HL-60 (cell line): ENCODE measurements around the gene YIF1B.

Experiments used
- CTCF ChIP-seq: IDR thresholded peaks from one replicate; pipeline ENCODE4 v1.5.1; 2011; ENCODE audit warnings: low read length, control low read depth, inconsistent platforms; ENCODE audit not compliant: insufficient read depth
- GABPA ChIP-seq: IDR thresholded peaks from 2 replicates; pipeline ENCODE4 v1.6.1; 2012; ENCODE audit warnings: low read depth
- POLR2AphosphoS5 ChIP-seq: IDR thresholded peaks from 2 replicates; pipeline ENCODE4 v1.6.1; 2012; ENCODE audit warnings: low read depth
- REST ChIP-seq: IDR thresholded peaks from 2 replicates; pipeline ENCODE4 v1.6.1; 2012; ENCODE audit warnings: low read depth; ENCODE audit not compliant: insufficient replicate concordance
- SPI1 ChIP-seq: IDR thresholded peaks from 2 replicates; pipeline ENCODE4 v1.6.1; 2012; ENCODE audit warnings: low read depth, mild to moderate bottlenecking, borderline replicate concordance

GRCh38 chr19:38280030-38280921, 35.5 kb downstream of the YIF1B start:
- TF ChIP-seq CTCF (no peak), POLR2AphosphoS5 (no peak), SPI1 (no peak), REST (no peak), GABPA (no peak)
